ENCODE results near the gene NHERF2.

Gene NHERF2

DNA sequence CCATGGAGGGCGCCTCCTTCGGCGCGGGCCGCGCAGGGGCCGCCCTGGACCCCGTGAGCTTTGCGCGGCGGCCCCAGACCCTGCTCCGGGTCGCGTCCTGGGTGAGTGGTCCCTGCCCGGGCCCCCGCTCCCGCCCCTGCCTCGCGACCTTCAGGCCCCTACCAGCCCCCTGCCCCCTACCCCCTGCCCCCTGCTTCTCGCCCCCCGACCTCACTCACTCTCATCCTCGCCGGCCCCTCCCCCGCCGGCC is 36.7 kb upstream of the NHERF2 start:
- peaks cover 10% of the 10 kb centered on the region for H3K79me2 ChIP-seq (ENCODE audit: low read length)
- peaks cover 15% of the 10 kb centered on the region for H3F3A ChIP-seq (ENCODE audit: insufficient read depth, low read length)
- DNase-seq, result no peak
- H3K4me2 ChIP-seq (ENCODE audit: low read depth, low read length), result peak overlapping the region; percentile 99; the same call in 1 of the 2 replicates
- peaks cover 25% of the 10 kb centered on the region for H3K4me1 ChIP-seq (ENCODE audit: low read length)
- no peak for TF ChIP-seq EZH2 (optimal IDR thresholded peaks at IDR 0.05; ENCODE audit: low read depth, low read length)
- TF ChIP-seq EZH2phosphoT487 (IDR thresholded peaks at IDR 0.05; ENCODE audit: low read length), result no peak
- TF ChIP-seq, protein P1, sequence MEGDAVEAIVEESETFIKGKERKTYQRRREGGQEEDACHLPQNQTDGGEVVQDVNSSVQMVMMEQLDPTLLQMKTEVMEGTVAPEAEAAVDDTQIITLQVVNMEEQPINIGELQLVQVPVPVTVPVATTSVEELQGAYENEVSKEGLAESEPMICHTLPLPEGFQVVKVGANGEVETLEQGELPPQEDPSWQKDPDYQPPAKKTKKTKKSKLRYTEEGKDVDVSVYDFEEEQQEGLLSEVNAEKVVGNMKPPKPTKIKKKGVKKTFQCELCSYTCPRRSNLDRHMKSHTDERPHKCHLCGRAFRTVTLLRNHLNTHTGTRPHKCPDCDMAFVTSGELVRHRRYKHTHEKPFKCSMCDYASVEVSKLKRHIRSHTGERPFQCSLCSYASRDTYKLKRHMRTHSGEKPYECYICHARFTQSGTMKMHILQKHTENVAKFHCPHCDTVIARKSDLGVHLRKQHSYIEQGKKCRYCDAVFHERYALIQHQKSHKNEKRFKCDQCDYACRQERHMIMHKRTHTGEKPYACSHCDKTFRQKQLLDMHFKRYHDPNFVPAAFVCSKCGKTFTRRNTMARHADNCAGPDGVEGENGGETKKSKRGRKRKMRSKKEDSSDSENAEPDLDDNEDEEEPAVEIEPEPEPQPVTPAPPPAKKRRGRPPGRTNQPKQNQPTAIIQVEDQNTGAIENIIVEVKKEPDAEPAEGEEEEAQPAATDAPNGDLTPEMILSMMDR (IDR thresholded peaks at IDR 0.05; ENCODE audit: low read length), result no peak
- no peak overlapping the region for H3K27ac ChIP-seq (ENCODE audit: low read length)
- H3K36me3 ChIP-seq (replicated peaks; ENCODE audit: insufficient read depth, low read length), result 0 out of 2 replicates have a peak, but pooled peaks cover 4% of the 10 kb centered on the region
- H3K9me3 ChIP-seq (replicated peaks; ENCODE audit: insufficient read depth, low read length), result no peaks in the 10 kb centered on the region
- H3K9ac ChIP-seq (ENCODE audit: low read length), result no peak overlapping the region; the same call in 1 of the 2 replicates
- H3K27me3 ChIP-seq (replicated peaks; ENCODE audit: insufficient read depth, low read length), result peaks cover 8% of the 10 kb centered on the region
- H3K9me2 ChIP-seq (replicated peaks; ENCODE audit: insufficient read depth, low read length), result no peaks in the 10 kb centered on the region
- H2AFZ ChIP-seq (ENCODE audit: low read length), result peak overlapping the region; percentile 84; the same call in 1 of the 2 replicates
- H4K20me1 ChIP-seq (ENCODE audit: insufficient read depth, low read length), result no peaks in the 10 kb centered on the region
- peak overlapping the region; percentile 70; the same call in 1 of the 2 replicates for H3K4me3 ChIP-seq (ENCODE audit: low read length)

DNA sequence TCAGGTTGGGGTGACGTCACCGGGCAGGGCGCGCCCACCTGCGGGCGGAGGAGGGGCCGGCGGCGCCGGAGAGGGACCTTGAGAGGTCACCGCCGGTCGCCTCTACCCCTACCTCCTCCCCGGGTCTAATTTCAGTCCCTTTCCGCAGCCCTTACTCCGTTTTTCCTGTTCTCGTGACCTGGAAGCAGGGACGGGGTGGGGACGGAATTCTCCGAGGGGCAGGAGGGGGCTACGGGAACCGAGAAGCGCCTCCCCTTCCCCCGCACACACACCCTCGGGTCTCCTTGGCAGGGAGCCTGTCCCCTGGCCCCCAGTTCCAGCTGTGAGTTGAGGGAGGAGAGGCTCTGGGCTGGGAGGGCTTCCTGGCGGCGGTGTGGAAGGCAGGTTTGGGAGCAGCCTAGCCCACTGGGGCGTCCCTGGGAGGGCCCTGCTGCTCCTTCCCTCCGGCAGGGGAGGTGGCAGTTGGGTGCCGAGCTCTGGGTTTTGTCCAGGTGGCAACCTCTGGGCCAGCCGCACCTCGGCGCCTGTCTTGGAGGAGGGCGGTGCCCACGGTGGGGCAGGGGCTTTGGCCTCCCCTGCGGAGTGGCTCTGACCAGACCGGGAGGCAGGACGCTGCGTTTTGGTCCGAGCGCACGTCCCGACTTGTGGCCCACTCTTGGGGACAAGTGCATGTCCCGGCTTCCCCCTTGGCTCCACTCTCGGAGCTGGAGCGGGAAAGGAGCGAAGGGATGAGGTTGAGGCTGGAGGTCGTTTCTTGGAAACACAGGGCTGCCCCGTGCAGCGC is 36.2 kb upstream of the NHERF2 start:
- Histone ChIP-seq H3K4me1 (ENCODE audit: low read length) (peaks cover 19% of the 10 kb centered on the region), H3K79me2 (ENCODE audit: low read length) (peaks cover 4% of the 10 kb centered on the region), H4K20me1 (ENCODE audit: insufficient read depth, low read length) (no peaks in the 10 kb centered on the region), H3K27me3 (replicated peaks; ENCODE audit: insufficient read depth, low read length) (peaks cover 8% of the 10 kb centered on the region), H3K36me3 (replicated peaks; ENCODE audit: insufficient read depth, low read length) (0 out of 2 replicates have a peak, but pooled peaks cover 4% of the 10 kb centered on the region), H3K27ac (ENCODE audit: low read length) (no peak overlapping the region), H3F3A (ENCODE audit: insufficient read depth, low read length) (peaks cover 13% of the 10 kb centered on the region), H3K4me3 (ENCODE audit: low read length) (peak overlapping the region; percentile 70), H2AFZ (ENCODE audit: low read length) (peak overlapping the region; percentile 84), H3K4me2 (ENCODE audit: low read depth, low read length) (peak overlapping the region; percentile 99), H3K9ac (ENCODE audit: low read length) (peak overlapping the region; percentile 55; the same call in 1 of the 2 replicates), H3K9me3 (replicated peaks; ENCODE audit: insufficient read depth, low read length) (no peaks in the 10 kb centered on the region), H3K9me2 (replicated peaks; ENCODE audit: insufficient read depth, low read length) (no peaks in the 10 kb centered on the region)
- TF ChIP-seq EZH2phosphoT487 (IDR thresholded peaks at IDR 0.05; ENCODE audit: low read length) (no peak), EZH2 (optimal IDR thresholded peaks at IDR 0.05; ENCODE audit: low read depth, low read length) (no peak)
- TF ChIP-seq, protein P1 (IDR thresholded peaks at IDR 0.05; ENCODE audit: low read length), result no peak
- DNase-seq, result peak; percentile 52

DNA sequence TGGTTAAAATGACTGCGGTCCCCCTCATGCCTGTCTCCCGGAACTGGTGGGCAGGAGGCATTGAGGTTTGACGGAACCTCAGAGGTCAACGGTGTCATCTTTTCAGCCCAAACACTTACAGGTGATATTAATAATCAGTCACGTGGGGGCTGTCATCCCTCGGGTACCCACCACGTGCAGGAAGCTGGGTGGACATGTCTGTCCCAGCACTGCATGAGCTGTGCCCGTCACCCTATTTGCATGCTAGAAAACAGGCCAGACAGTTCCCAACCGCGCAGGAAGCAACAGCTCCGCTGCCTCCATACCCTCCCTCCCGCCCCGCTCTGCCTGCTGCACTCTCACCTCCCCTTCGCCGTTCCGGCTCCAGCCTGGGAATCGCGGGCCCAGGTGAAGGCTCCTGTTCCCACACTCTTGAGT is 35.6 kb upstream of the NHERF2 start:
- H3K4me2 ChIP-seq (ENCODE audit: low read depth, low read length), result peak overlapping the region; percentile 99; the same call in 1 of the 2 replicates
- no peak overlapping the region for H3K27ac ChIP-seq (ENCODE audit: low read length)
- H3K9me2 ChIP-seq (replicated peaks; ENCODE audit: insufficient read depth, low read length), result no peaks in the 10 kb centered on the region
- no peaks in the 10 kb centered on the region for H3K79me2 ChIP-seq (ENCODE audit: low read length)
- TF ChIP-seq EZH2 (optimal IDR thresholded peaks at IDR 0.05; ENCODE audit: low read depth, low read length) (no peak), EZH2phosphoT487 (IDR thresholded peaks at IDR 0.05; ENCODE audit: low read length) (no peak)
- TF ChIP-seq, protein P1 (IDR thresholded peaks at IDR 0.05; ENCODE audit: low read length), result no peak
- H3K9me3 ChIP-seq (replicated peaks; ENCODE audit: insufficient read depth, low read length), result no peaks in the 10 kb centered on the region
- H3K9ac ChIP-seq (ENCODE audit: low read length), result no peak overlapping the region
- H3F3A ChIP-seq (ENCODE audit: insufficient read depth, low read length), result peaks cover 13% of the 10 kb centered on the region
- H4K20me1 ChIP-seq (ENCODE audit: insufficient read depth, low read length), result no peaks in the 10 kb centered on the region
- H3K4me3 ChIP-seq (ENCODE audit: low read length), result no peak overlapping the region
- H3K36me3 ChIP-seq (replicated peaks; ENCODE audit: insufficient read depth, low read length), result 0 out of 2 replicates have a peak, but pooled peaks cover 4% of the 10 kb centered on the region
- H3K4me1 ChIP-seq (ENCODE audit: low read length), result peaks cover 16% of the 10 kb centered on the region
- peaks cover 8% of the 10 kb centered on the region for H3K27me3 ChIP-seq (replicated peaks; ENCODE audit: insufficient read depth, low read length)
- no peak for DNase-seq
- H2AFZ ChIP-seq (ENCODE audit: low read length), result no peak overlapping the region
